K562 (cell line): ENCODE measurements around the gene SIRT3. TPM values are rescaled to one million over a fixed set of nuclear protein-coding genes. Genes with fewer than 3 reads are reported as not detected.

Experiments used
- ATAC-seq: fragments of 200-7000 bp; cut with Tn5 transposase; 3 replicates; pipeline ENCODE4 v1.9.1; 2020; ENCODE audit warnings: moderate library complexity
- BruUV-seq: library from RNA; stranded (reverse); fragments of 400-500 nt; replicated peaks from 2 replicates; lab custom pipeline; 2021; lab: Mats Ljungman, UMichigan
- CTCF ChIA-PET: fragments of 300-600 bp; formaldehyde crosslinking; extraction: SDS; loops from one replicate; lab custom pipeline; 2021; ENCODE audit warnings: low intra/inter-chr PET ratio; lab: Yijun Ruan, JAX
- POLR2A ChIA-PET: fragments of 300-600, 350-650 bp; sonication (Branson Sonifier 250); formaldehyde crosslinking; extraction: SDS; loops from one replicate; lab custom pipeline; 2021; ENCODE audit warnings: antibody characterized with exemption, inconsistent platforms; lab: Yijun Ruan, JAX
- DNase-seq, 4 experiments: peaks; one replicate each; pipeline versions ENCODE4 v3.0.0 to v3.0.0-alpha.2; 2011 to 2018; ENCODE audit warnings: low spot score in 3 of 4, mixed read lengths in 3 of 4; ENCODE audit errors: extremely low read depth in 1 of 4
- FAIRE-seq: peaks from 2 replicates; lab custom pipeline; 2011; peaks lifted over from hg19 to GRCh38; lab: Jason Lieb, UNC
- H2AFZ ChIP-seq: 2 replicates; pipeline ENCODE4 v1.6.0; 2011; ENCODE audit warnings: low read depth, low read length, control low read depth, inconsistent platforms
- H3K27ac ChIP-seq: fragments of 200-600 bp; 3 replicates; pipeline ENCODE4 v1.8.0; 2011; ENCODE audit warnings: low read depth, mild to moderate bottlenecking, control low read depth, inconsistent platforms, low read length, moderate library complexity, mixed read lengths; ENCODE audit errors: extremely low read depth
- H3K27me3 ChIP-seq, 2 experiments: fragments of 300-600 bp in 1 of 2; 2 replicates in 1 of 2; 3 replicates in 1 of 2; pipeline versions ENCODE4 v1.6.0 to v1.8.0; 2011; ENCODE audit warnings: inconsistent platforms in 2 of 2, low read length in 2 of 2, mild to moderate bottlenecking in 1 of 2, mixed read lengths in 1 of 2, moderate library complexity in 1 of 2; ENCODE audit not compliant: control insufficient read depth in 2 of 2, insufficient read depth in 2 of 2
- H3K36me3 ChIP-seq: fragments of 300-600 bp; 3 replicates; pipeline ENCODE4 v1.8.0; 2011; ENCODE audit warnings: mild to moderate bottlenecking, low read length, inconsistent platforms; ENCODE audit not compliant: control insufficient read depth, insufficient read depth
- H3K4me1 ChIP-seq, 2 experiments: fragments of 200-600 bp in 1 of 2; replicated peaks in 1 of 2; 2 replicates in 1 of 2; 3 replicates in 1 of 2; pipeline versions ENCODE4 v1.5.1 to v1.8.0; 2011; ENCODE audit warnings: inconsistent platforms in 2 of 2, low read length in 2 of 2, mild to moderate bottlenecking in 1 of 2, mixed read lengths in 1 of 2, moderate library complexity in 1 of 2; ENCODE audit not compliant: control insufficient read depth in 2 of 2, insufficient read depth in 2 of 2
- H3K4me2 ChIP-seq: 2 replicates; pipeline ENCODE4 v1.6.1; 2011; ENCODE audit warnings: low read length, control low read depth, inconsistent platforms, mixed read lengths; ENCODE audit not compliant: insufficient read depth
- H3K4me3 ChIP-seq: fragments of 200-600 bp; sonication (generic), shearing (Covaris generic); 2 replicates; pipeline ENCODE4 v1.5.1; 2016; ENCODE audit warnings: control low read depth, inconsistent platforms
- H3K79me2 ChIP-seq: fragments of 200-600 bp; 3 replicates; pipeline ENCODE4 v1.8.0; 2011; ENCODE audit warnings: low read length, inconsistent platforms; ENCODE audit not compliant: control insufficient read depth, insufficient read depth
- H3K9ac ChIP-seq, 2 experiments: 2 replicates each; pipeline versions ENCODE4 v1.6.0 to v1.6.1; 2011; ENCODE audit warnings: low read depth in 2 of 2, low read length in 2 of 2, control low read depth in 1 of 2, inconsistent platforms in 1 of 2, mild to moderate bottlenecking in 1 of 2, mixed read lengths in 1 of 2; ENCODE audit not compliant: insufficient read depth in 1 of 2
- H3K9me1 ChIP-seq: one replicate; pipeline ENCODE4 v1.6.0; 2011; ENCODE audit warnings: inconsistent platforms, mild to moderate bottlenecking, low read length, moderate library complexity; ENCODE audit not compliant: control insufficient read depth, insufficient read depth
- H3K9me3 ChIP-seq: replicated peaks from 2 replicates; pipeline ENCODE4 v1.5.1; 2011; ENCODE audit warnings: low read depth, low read length, inconsistent platforms; ENCODE audit not compliant: control insufficient read depth, insufficient read depth
- H4K20me1 ChIP-seq: replicated peaks from 2 replicates; pipeline ENCODE4 v1.6.1; 2011; ENCODE audit warnings: low read length, inconsistent platforms, mixed read lengths; ENCODE audit not compliant: control insufficient read depth, insufficient read depth
- BDP1 ChIP-seq: IDR thresholded peaks from 3 replicates; pipeline ENCODE4 v1.6.1; 2011; ENCODE audit not compliant: insufficient read length, insufficient read depth
- DLX4 ChIP-seq: fragments of 250-450 bp; sonication (Bioruptor Pico); IDR thresholded peaks from 2 replicates; pipeline ENCODE4 v1.6.1; 2021; ENCODE audit warnings: mild to moderate bottlenecking
- FOXO4 ChIP-seq: fragments of 450-650 bp; formaldehyde crosslinking; IDR thresholded peaks from 2 replicates; pipeline ENCODE4 v1.4.0; 2020; ENCODE audit warnings: mild to moderate bottlenecking, moderate library complexity
- GTF2B ChIP-seq: IDR thresholded peaks from 2 replicates; pipeline ENCODE4 v1.6.1; 2011; ENCODE audit not compliant: insufficient read length; ENCODE audit errors: extremely low read depth
- HNRNPUL1 ChIP-seq: fragments of 200-400 bp; formaldehyde crosslinking; IDR thresholded peaks from 2 replicates; pipeline ENCODE4 v1.6.1; 2017; ENCODE audit warnings: low read length
- MAX ChIP-seq: sonication (generic); formaldehyde crosslinking; IDR thresholded peaks from 2 replicates; pipeline ENCODE4 v1.9.0; 2022; ENCODE audit warnings: mild to moderate bottlenecking, missing genetic modification reagents
- MTA2 ChIP-seq: fragments of 450-650 bp; IDR thresholded peaks from 2 replicates; pipeline ENCODE4 v1.6.1; 2016; ENCODE audit warnings: low read depth
- NFE2 ChIP-seq: IDR thresholded peaks from 2 replicates; pipeline ENCODE4 v1.6.1; 2014; ENCODE audit warnings: antibody characterized with exemption, low read depth
- RBBP5 ChIP-seq: fragments of 200-600 bp; sonication (generic); IDR thresholded peaks from 2 replicates; pipeline ENCODE4 v1.6.1; 2012; ENCODE audit warnings: borderline replicate concordance, mild to moderate bottlenecking, low read length, control low read depth, inconsistent platforms; ENCODE audit not compliant: insufficient read depth, poor library complexity, severe bottlenecking
- RBM14 ChIP-seq: fragments of 200-400 bp; formaldehyde crosslinking; IDR thresholded peaks from 2 replicates; pipeline ENCODE4 v1.6.1; 2018; ENCODE audit warnings: low read depth, mild to moderate bottlenecking, low read length, moderate library complexity, borderline replicate concordance; ENCODE audit not compliant: insufficient read depth
- RHOXF2B ChIP-seq: fragments of 250-450 bp; sonication (Bioruptor Pico); conservative IDR thresholded peaks from 2 replicates; pipeline ENCODE4 v1.5.1; 2021
- SIN3B ChIP-seq: fragments of 450-650 bp; IDR thresholded peaks from 2 replicates; pipeline ENCODE4 v1.6.1; 2017; ENCODE audit warnings: low read depth, mild to moderate bottlenecking, moderate library complexity
- SP1 ChIP-seq: sonication (generic); formaldehyde crosslinking; IDR thresholded peaks from 2 replicates; pipeline ENCODE4 v1.8.1; 2022; ENCODE audit warnings: mild to moderate bottlenecking, missing genetic modification reagents
- ZBED1 ChIP-seq: IDR thresholded peaks from 2 replicates; pipeline ENCODE4 v1.6.1; 2014
- ZNF280A ChIP-seq: fragments of 450-650 bp; IDR thresholded peaks from 2 replicates; pipeline ENCODE4 v1.6.1; 2018; ENCODE audit warnings: mild to moderate bottlenecking, low read depth; ENCODE audit not compliant: partially characterized antibody
- ZNF324 ChIP-seq: fragments of 250-450 bp; sonication (Bioruptor Pico); IDR thresholded peaks from 2 replicates; pipeline ENCODE4 v1.4.0; 2020; ENCODE audit warnings: mild to moderate bottlenecking
- ZNF696 ChIP-seq: fragments of 250-450 bp; sonication (Bioruptor Pico); conservative IDR thresholded peaks from 2 replicates; pipeline ENCODE4 v1.4.0; 2020; ENCODE audit warnings: mild to moderate bottlenecking, moderate library complexity
- WGBS: fragments of 100-300 bp; shearing (Covaris generic); methylation state at CpG from one replicate; pipeline ENCODE4 v1.1.6; 2016; ENCODE audit warnings: low coverage, mixed read lengths; ENCODE audit not compliant: insufficient coverage; ENCODE audit errors: missing lambda C conversion rate; 5-methylcytosine and 5-hydroxymethylcytosine counted together
- in situ Hi-C: fragments of 300-500 bp; cut with MboI; formaldehyde crosslinking; loops from 4 replicates; pipeline ENCODE4 v1.15.0; 2018; ENCODE audit warnings: inconsistent platforms, mixed read lengths
- intact Hi-C: fragments of 100-400 bp; cut with micrococcal nuclease; formaldehyde crosslinking; loops from 2 replicates; pipeline ENCODE4 v1.14.2; 2022
- polyA plus RNA-seq, 8 experiments: library from polyadenylated mRNA; depleted of rRNA in 4 of 8; stranded (reverse) in 5 of 8; unstranded in 3 of 8; fragments of >200 nt; fragmentation: Nextera tagmentation in 2 of 8; fragmentation: Illumina TruSeq in 1 of 8; extraction: Ambion mirVana in 2 of 8; extraction: Trizol in 1 of 8; gene quantifications; 2 replicates each; pipeline versions ENCODE4 v1.2.1 to v1.2.3, GENCODE V29; 2011 to 2014; ENCODE audit warnings: inconsistent platforms in 1 of 8, missing spikeins in 1 of 8
- total RNA-seq, 7 experiments: library from RNA; depleted of rRNA in 6 of 7; stranded (reverse); fragments of >200 nt in 6 of 7; fragmentation: Illumina TruSeq in 2 of 7; extraction: Trizol in 2 of 7; gene quantifications; 2 replicates each; pipeline versions ENCODE4 v1.2.1 to v1.2.3, GENCODE V29; 2011 to 2021; ENCODE audit warnings: low replicate concordance in 1 of 7

The SIRT3 gene
- total and polyA plus RNA-seq, 9 of the 15 experiments (the other 6 are each of a cell fraction or from before 2014, with no cell fraction given) = 1.9 to 27.5 (median 14.5) TPM

GRCh38 chr11:270451-271318 is 34.5 kb upstream of the SIRT3 start:
- POLR2A ChIA-PET = interaction anchor here (1.2 kb wide), 2 partner anchors 10 to 58 kb away, joined by 4 read pairs; no protein-coding TSS in a partner anchor
- DNase-seq (no peak), ATAC-seq (no peak)
- Histone ChIP-seq H3K4me3 (no peak overlapping the region), H3K9me3 (peaks cover 8% of the 10 kb centered on the region), H3K9me1 (no peaks in the 10 kb centered on the region), H3K4me2 (no peak overlapping the region), H3K36me3 (no peaks in the 10 kb centered on the region), H3K27me3 (no peaks in the 10 kb centered on the region), H2AFZ (no peak overlapping the region), H4K20me1 (no peaks in the 10 kb centered on the region), H3K79me2 (peaks cover 10% of the 10 kb centered on the region; the same call in 1 of the 3 replicates), H3K27ac (no peak overlapping the region)
- WGBS = 92% methylated on average over 14 of the region's 18 CpGs
- intact Hi-C loops (no loop called here), in situ Hi-C loops (no loop called here)
- no TSS peak for BruUV-seq
- CTCF ChIA-PET = no interaction called here
- TF ChIP-seq MAX (CRISPR knock-in tag) (no peak), SIN3B (no peak), FOXO4 (CRISPR knock-in tag) (no peak), MTA2 (no peak), RBBP5 (no peak), RHOXF2B (CRISPR knock-in tag) (no peak), BDP1 (no peak), NFE2 (no peak), ZNF280A (no peak), DLX4 (no peak), RBM14 (no peak), GTF2B (no peak), SP1 (CRISPR knock-in tag) (no peak), HNRNPUL1 (no peak), ZBED1 (no peak), ZNF324 (CRISPR knock-in tag) (no peak), ZNF696 (CRISPR knock-in tag) (no peak)
- TF ChIP-seq, all 486 proteins: peak for 0
- no peak for FAIRE-seq
- Histone ChIP-seq H3K9ac (peak overlapping the region in 1 of 2 experiments; percentile 78; a peak in 2 of 4 replicates), H3K4me1 (peaks cover 19 to 34% of the 10 kb centered on the region in 2 experiments; a peak in 4 of 5 replicates)
